Liver (tissue), 3 donors: ENCODE data around the gene CTTNBP2.

Source experiments
- HNF4G ChIP-seq: IDR thresholded peaks from 2 replicates; pipeline ENCODE4 v1.6.1; 2016; ENCODE audit warnings: antibody characterized with exemption
- TAF1 ChIP-seq: conservative IDR thresholded peaks from 2 replicates; pipeline ENCODE4 v1.6.1; 2016; ENCODE audit warnings: antibody characterized with exemption, mild to moderate bottlenecking
- TF ChIP-seq, protein P1 (sequence below): fragments of 150-350 bp; IDR thresholded peaks from 2 replicates; pipeline ENCODE4 v1.5.1; 2017; ENCODE audit warnings: improper control_type of control experiment, low read depth, low read length; ENCODE audit not compliant: missing input control
- donor health status: healthy.
- donor health status: healthy.

- TF ChIP-seq, protein P1, sequence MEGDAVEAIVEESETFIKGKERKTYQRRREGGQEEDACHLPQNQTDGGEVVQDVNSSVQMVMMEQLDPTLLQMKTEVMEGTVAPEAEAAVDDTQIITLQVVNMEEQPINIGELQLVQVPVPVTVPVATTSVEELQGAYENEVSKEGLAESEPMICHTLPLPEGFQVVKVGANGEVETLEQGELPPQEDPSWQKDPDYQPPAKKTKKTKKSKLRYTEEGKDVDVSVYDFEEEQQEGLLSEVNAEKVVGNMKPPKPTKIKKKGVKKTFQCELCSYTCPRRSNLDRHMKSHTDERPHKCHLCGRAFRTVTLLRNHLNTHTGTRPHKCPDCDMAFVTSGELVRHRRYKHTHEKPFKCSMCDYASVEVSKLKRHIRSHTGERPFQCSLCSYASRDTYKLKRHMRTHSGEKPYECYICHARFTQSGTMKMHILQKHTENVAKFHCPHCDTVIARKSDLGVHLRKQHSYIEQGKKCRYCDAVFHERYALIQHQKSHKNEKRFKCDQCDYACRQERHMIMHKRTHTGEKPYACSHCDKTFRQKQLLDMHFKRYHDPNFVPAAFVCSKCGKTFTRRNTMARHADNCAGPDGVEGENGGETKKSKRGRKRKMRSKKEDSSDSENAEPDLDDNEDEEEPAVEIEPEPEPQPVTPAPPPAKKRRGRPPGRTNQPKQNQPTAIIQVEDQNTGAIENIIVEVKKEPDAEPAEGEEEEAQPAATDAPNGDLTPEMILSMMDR = no peak
- TF ChIP-seq TAF1 (no peak), HNF4G (no peak)
Observed at GRCh38 chr7:117844678-117845077, 28.6 kb downstream of the CTTNBP2 start.
